Activated T-helper 1 cell treated with anti-CD3 and anti-CD28 coated beads, Interleukin-2, amount 50 U/mL, for 16 hours (primary cell): ENCODE data around the gene FGF8.

Source experiments
- DNase-seq, 2 donors: peaks; one replicate each; pipeline ENCODE4 v3.0.0-alpha.2; 2020; ENCODE audit warnings: low read depth in 1 of 2, low spot score in 1 of 2

The FGF8 gene

DNA sequence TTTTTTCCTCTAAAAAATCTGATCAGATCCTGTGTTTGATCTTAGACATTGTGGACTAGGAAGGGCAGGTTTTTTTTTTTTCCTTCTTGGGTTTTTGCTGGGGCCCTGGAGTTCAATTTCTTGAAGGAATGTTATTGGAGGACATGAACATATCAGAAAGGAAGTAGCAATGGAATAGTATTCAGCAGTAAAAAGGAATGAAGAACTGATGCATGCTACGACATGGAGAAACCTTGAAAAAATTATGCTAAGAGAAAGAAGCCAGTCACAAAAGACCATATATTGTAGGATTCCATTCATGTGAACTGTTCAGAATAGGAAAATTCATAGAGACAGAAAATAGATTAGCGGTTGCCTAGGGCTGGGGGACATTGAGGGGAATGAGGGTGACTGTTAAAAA lies 34.0 kb downstream of the FGF8 start:
- DNase-seq, result no peak

DNA sequence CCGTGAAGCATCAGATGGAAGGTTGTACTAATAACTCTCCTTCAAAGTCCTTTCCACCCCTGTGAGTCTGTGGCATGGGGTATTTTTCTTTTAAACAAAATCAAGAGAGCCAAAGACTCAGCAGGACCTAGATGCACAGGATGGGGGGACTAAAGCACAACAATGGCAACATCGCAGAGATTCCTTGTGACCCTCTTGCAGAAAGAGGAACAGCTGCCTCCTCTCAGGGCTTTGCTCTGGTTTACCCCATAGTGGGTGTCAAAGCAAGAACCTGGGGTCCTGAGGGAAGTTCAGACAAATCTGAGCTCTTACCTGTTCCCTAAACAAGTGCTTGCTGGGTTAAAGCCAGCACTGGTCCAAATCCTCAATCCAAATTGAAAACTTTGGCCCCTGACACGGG lies 39.2 kb downstream of the FGF8 start:
- DNase-seq, result no peak

DNA sequence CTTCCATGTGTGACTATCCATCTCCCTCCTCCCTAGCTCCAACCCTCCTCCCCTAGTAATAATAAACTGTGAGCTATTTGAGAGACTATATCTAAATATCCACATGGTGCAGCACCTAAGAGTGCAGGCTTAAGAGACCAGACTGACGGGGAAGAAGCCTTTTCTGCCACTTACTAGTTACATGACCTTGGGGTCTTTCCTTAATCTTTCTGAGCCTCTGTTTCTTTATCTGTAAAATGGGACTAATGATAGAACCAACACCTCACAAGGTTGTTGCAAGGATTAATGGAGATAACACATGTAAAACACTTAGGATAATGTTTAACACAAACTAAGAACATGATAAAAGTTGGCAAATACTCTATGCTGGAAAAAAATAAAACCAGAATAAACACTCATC lies 43.8 kb downstream of the FGF8 start:
- no peak for DNase-seq

DNA sequence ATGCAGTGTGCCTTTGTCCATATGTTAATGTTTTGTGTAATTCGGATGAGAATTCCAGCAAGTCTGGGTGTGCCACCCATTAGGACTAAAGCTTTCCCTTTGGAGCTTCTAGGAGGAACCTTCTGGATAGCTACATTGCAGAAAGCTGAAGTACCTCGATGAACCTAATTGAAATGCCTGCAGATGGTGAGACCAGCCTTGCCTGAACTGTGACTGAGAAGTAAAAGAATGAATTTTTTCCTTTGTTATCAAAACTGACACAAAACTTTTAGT lies 49.9 kb downstream of the FGF8 start:
- DNase-seq, result no peak

DNA sequence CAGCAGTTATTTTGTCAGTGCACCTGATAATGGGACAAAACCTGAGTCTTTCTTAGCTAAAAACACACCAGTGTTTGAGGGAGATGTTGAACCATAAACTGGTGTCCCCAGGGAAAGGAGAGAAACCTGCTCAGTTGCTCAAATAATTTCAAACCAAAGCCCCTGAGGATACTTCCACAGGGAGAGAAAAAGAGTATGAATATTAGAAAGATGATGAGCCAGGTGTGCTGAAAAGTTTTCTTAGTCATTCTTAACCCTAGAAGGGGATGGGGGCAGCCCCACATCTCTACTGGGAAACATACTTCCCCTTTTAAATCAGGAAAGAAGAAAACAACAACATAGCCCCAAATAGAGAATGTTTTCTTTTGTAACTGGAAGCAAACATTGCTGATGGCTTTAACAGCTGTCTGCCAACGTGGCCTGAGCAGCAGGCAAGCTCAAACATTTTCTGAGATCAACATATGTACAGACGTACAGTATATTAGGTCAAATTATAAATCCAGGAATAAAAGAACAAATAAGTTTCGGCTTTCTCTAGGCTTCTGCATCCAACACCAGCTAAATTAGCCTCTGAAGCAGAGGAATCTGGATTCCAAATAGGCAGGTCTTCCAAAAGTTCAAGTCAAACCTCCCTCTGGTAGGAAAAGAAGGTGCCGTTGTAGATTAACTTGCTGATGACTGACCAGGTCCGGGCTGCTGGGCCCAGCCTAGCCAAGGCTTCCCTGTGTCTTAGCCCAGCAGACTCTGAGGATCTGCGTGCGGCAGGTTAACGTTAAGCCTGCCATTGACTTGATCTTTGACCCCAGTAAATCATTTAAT lies 50.4 kb downstream of the FGF8 start:
- DNase-seq, result no peak

DNA sequence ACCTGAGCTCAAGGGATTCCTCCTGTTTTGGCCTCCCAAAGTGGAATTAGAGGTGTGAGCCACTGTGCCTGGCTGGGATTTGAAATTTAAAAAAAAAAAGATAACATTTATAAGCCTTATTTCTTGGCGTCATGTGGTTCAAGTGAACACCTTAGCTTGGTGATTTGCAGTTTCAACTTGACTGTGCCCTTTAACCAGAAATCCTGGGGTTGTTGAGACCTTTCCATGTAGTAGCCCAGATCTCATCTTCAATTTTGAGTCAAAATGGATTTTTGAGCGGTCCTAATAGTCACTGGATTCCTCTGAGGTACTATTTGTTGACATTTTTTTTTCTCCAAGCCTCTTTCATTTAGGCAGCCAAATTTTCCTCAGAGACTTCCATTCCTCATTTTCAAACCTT lies 51.5 kb downstream of the FGF8 start:
- no peak for DNase-seq

DNA sequence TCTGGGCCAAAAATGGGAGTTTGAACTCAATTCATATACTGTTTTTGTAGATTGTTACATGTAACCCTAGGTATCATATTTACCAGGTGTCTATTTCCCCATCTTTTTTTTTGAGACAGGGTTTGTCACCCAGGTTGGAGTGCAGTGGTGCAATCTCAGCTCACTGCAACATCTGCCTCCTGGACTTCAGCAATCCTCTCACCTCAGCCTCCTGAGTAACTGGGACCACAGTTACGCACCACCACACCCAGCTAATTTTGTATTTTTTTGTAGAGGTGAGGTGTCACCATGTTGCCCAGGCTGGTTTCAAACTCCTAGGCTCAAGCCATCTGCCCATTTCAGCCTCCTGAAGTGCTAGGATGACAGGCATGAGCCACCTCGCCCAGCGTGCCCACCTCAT lies 52.7 kb downstream of the FGF8 start:
- no peak for DNase-seq

DNA sequence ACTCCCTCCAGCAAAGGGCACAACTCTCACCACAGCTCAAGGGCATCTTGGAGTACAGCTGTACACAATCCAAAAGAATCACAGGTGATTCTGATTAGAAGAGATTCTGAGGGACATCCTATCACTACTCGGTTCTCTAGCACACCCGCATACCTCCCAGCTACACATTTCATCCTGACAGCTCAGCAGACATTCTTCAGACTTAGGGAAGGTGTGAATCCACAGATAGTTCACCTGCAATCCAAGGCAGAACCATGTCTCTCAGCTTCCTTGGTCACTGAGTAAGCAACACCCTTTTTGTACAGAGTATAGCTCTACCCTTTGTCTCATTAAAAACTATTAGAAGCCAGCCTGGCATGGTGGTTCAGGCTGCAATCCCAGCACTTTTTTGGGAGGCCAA lies 54.1 kb downstream of the FGF8 start:
- no peak for DNase-seq

DNA sequence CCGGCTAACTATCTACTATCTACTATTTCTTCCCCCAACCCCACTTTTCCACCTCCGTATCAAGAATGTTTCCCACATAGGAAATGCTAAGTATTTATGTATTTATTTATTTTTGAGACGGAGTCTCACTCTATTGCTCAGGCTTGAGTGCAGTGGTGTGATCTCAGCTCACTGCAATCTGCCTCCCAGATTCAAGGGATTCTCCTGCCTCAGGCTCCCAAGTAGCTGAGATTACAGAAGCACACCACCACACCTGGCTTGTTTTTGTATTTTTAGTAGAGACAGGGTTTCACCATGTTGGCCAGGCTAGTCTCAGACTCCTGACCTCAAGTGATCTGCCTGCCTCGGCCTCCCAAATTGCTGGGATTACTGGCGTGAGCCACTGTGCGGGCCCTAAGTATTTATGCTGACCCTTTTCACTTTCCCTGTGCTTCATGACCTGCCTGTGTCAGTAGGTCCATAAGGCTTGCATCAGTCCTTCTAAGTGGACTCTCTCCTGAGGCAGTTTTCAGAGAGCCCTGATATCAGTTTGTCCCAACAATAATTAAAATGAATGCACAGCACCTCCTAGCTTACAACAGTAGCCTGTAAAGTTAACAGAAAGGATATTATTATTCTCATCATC lies 55.2 kb downstream of the FGF8 start:
- no peak for DNase-seq
